Transverse colon (tissue), 3 donors: ENCODE measurements around the gene TRIM68.

ENCODE experiments used
- CTCF ChIP-seq, 5 experiments: fragments of 200-600 bp in 3 of 5; fragments of 450-650 bp in 2 of 5; sonication (generic) in 3 of 5; IDR thresholded peaks; 1 replicate in 2 of 5; 2 replicates in 3 of 5; pipeline ENCODE4 v1.5.1; 2016 to 2017; ENCODE audit warnings: antibody characterized with exemption in 5 of 5, inconsistent platforms in 3 of 5, mild to moderate bottlenecking in 2 of 5, moderate library complexity in 1 of 5
- POLR2A ChIP-seq: fragments of 450-650 bp; IDR thresholded peaks from one replicate; pipeline ENCODE4 v1.6.1; 2016; ENCODE audit warnings: antibody characterized with exemption, mild to moderate bottlenecking, moderate library complexity

- TF ChIP-seq CTCF (IDR thresholded peaks at IDR 0.05), result peak in 1 of 5 experiments; percentile 25
- TF ChIP-seq POLR2A, result no peak
Measured at GRCh38 chr11:4551346-4551979, 56.6 kb downstream of the TRIM68 start.
